HG02852 (cell line): ENCODE measurements around the gene EIPR1.
"Not testable (repeated sequence)": the region's sequence is repeated elsewhere in the genome, so short reads cannot be mapped to it uniquely, and the experiment has no call there.

Experiments used
- ATAC-seq: cut with Tn5 transposase; IDR thresholded peaks from one replicate; pipeline ENCODE4 v1.9.1; 2021; ENCODE audit warnings: mild to moderate bottlenecking, moderate library complexity; ENCODE audit not compliant: unreplicated experiment

The EIPR1 gene

DNA sequence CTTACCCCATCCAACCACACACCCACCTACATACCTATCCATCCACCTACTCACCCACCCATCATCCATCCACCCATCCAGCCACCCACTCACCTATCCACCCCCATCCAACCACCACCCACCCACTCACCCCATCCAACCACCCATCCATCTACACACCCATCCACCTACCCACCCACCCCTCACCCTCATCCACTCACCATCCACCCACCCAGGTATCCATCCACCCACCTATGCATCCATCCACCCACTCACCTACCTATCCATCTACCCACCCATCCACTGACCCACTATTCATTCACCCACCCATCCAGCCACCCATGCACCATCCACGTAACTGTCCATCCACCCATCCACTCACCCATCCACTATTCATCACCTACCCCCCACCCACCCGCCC lies 194.8 kb downstream of the EIPR1 start:
- no peak for ATAC-seq

DNA sequence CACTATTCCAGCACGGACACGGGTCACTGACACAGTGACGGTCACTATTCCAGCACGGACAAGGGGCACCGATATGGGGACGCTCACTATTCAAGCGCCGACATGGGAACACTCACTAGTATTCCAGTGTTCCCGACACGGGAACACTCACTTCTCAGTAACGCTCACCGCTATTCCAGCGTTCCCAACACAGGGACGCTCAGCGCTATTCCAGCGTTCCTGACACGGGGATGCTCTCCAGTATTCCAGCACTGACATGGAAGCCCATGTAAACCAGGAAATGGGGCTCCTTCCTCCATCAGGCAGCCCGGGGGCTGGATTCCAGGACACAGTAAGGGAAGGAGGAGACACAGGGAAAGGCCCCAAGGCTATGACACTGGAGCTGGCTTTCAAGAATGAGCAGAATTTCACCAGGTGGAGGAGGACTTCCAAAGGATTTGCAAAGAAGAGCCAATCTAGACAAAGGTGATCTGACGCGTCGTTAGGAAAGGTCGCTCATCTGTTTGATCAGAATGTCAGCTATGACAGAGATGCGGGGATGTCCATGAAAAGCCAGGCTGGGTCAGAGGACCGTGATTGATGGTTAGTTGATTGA lies 196.1 kb downstream of the EIPR1 start:
- ATAC-seq = no peak

DNA sequence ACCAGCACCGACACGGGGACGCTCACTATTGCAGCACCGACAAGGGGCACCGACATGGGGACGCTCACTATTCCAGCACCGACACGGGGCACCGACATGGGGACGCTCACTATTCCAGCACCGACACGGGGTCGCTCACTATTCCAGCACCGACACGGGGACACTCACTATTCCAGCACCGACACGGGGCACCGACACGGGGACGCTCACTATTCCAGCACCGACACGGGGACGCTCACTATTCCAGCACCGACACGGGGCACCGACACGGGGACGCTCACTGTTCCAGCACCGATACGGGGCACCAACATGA lies 196.8 kb downstream of the EIPR1 start:
- not testable (repeated sequence) for ATAC-seq

DNA sequence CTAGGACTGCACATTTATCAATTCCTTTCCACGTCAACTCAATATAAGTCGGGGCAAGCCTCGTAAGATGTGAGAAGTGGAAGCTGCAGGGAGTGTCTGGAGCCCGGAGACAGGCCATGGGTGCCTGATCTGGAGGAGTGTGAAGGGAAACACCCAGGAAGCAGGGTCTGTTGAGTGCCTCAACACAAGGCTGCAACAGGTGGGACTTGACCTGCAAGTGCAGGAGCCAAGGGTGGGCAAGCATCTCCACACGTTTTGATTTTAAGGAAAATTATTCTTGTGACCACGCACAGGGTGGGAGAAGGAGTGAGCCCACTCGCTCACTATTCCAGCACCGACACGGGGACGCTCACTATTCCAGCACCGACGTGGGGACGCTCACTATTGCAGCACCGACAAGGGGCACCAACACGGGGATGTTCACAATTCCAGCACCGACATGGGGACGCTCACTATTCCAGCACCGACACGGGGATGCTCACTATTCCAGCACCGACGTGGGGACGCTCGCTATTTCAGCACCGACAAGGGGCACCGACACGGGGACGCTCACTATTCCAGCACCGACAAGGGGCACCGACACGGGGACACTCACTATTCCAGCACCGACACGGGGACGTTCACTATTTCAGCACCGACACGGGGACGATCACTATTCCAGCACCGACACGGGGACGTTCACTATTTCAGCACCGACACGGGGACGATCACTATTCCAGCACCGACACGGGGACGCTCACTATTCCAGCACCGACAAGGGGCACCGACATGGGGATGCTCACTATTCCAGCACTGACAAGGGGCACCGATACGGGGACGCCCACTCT lies 197.3 kb downstream of the EIPR1 start:
- no peak for ATAC-seq

DNA sequence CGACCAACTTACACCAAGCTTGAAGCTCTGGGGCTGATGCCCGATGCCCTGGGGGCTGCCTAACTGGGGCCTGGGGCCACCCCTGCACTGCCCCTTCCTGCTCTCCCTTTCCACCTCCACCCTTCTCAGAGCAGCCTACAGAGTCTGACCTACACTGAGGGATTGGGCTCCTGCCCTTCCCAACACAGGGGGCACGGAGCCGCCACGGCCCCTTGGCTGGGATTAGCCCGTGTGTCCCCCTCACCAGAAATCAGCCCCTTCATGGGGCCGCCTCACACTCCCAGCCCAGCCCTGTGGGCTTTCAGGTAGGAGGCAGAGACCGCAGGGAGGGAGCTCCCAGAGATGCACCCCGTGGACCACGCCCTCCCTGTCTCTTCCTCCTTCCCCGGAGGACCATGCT lies 198.0 kb downstream of the EIPR1 start:
- ATAC-seq = no peak

DNA sequence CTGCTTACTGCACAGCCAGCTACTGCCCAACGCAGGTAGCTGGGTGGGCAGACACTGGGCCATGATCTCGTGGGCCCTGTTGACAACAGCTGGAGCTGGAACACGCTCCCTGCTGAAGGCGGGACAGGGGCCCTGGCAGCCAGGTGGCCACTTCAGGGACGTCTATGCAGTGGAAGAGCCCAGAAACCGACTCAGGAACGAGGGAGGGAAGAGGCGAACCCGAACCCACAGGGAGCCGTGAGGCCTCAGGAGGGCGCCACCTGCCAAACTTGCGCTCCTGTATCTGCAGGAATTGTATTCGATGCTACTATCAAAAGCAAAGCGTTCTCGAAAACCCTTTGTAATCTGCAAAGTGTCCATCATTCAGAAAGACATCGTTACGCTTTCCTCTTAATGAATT lies 198.4 kb downstream of the EIPR1 start:
- ATAC-seq = no peak

DNA sequence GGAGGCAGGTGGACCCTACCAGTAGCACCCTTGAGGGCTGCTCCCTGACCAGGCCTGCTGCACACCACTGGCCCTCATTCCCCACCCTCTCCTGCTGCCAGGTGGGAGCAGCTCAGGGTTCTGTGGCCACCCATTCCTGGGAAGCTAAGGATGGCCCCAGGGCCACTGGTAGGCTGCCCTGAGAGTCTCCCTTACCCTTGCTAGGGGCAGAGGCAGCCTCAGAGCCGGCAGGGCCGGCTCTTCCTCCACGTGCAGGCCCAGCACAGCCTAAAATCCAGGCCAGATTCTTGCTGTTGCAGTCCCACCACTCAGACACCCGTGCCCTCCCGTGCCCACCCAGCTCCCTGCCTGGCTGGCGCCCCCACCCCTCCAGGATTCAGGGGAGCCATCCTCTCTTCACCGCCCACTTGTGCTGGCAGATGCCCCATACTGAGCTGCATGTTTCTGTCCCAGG lies 199.0 kb downstream of the EIPR1 start:
- ATAC-seq = no peak

DNA sequence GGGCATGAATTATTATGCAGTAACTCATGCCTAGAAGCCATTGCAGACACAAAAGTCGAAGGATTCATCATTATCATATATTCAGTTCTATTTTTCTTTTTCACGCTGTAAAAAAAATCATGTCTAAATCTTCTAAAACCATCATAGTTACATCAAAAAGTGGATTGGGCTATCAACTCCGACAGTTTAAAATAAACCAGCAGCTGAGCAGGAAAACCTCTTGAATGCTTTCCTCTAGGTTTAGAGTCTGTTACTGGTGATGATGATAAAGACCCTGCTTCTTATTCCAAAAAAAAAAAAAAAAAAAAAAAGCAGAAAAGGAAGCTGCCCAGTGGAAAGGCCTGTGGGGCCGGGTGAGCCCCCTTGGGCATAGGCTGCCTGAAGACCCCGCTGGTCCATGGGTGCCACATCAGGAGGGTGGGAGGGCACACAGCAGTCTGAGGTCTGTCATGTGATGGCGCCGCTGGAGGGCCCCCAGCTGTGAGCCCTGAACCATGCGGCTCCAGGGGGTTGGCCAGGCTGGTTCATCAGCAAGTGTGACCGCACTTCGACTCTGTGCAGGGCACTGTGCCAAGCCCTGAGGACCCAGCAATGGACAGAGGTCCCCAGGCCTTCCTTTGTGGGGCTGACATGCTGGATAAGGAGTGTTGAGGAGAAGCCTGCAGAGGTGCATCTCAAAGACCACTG lies 199.6 kb downstream of the EIPR1 start:
- no peak for ATAC-seq

DNA sequence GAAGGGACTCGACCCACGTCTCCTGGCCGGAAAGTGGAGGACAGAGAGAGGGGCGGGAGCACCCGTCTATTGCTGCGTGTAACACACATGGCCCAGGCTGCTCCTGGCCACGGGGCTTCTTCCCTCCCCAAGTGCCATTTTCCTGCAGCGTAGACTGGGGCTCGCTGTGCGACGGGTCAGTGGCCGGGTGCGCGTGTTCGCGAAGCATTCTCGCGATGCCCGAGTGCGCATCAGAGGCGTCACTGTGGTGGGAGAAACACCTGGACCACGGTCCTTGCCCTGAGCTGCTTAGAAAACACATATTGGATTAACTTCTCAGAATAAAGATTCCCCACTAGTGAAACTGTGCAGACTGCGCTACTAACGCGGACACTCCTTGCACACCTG lies 200.8 kb downstream of the EIPR1 start:
- no peak for ATAC-seq

DNA sequence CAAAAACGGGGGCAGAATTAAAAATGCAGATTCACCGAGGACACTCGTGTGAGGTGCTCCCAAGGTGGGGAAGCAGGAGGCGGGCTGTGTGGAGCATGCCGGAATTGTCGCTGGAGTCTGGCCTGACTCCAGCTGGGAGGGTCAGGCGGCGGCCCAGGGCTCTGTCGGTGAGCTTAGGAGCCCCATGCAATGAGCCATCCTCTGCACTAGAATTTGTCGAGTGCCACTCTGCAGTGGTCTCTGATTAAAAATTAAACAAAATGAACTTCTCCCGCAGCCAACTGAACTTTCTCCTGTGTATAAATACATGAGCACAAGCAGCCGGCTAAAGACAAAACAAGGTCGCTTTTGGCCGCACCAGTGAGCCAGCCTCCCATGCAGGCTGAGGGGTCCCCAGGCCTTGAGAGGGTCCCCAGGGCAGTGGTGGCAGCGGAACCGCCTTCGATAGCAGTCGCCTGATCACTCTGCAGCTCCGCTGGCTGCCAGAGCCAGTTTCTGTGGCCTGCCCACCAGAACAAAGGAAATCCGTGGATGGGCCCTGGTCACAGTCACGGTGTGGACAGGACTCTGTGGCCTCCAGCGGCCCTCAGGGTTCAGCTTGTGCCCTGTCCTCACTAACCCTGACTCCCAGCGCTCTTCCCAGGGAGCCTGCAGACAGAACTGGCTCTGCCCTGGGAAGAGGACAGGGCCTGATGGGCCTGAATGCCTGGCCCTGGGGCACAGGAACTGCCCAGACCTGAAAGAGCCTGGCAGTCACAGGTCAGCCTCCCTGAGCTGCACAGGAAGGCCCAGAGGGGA lies 201.3 kb downstream of the EIPR1 start:
- ATAC-seq = no peak

DNA sequence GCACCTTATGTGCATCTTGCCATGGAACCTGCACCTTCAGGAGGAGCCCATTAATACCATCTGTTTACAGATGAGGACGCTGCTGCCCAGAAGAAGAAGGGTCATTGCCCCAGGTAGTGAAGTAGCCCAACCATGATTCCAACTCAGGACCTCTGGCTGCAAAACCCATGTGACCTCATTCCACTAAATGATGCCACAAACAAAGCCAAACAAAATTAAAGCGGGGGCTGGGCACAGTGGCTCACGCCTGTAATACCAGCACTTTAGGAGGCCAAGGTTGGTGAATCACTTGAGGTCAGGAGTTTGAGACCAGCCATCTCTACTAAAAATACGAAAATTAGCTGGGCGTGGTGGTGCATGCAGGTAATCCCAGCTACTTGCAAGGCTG lies 202.1 kb downstream of the EIPR1 start:
- ATAC-seq = no peak

DNA sequence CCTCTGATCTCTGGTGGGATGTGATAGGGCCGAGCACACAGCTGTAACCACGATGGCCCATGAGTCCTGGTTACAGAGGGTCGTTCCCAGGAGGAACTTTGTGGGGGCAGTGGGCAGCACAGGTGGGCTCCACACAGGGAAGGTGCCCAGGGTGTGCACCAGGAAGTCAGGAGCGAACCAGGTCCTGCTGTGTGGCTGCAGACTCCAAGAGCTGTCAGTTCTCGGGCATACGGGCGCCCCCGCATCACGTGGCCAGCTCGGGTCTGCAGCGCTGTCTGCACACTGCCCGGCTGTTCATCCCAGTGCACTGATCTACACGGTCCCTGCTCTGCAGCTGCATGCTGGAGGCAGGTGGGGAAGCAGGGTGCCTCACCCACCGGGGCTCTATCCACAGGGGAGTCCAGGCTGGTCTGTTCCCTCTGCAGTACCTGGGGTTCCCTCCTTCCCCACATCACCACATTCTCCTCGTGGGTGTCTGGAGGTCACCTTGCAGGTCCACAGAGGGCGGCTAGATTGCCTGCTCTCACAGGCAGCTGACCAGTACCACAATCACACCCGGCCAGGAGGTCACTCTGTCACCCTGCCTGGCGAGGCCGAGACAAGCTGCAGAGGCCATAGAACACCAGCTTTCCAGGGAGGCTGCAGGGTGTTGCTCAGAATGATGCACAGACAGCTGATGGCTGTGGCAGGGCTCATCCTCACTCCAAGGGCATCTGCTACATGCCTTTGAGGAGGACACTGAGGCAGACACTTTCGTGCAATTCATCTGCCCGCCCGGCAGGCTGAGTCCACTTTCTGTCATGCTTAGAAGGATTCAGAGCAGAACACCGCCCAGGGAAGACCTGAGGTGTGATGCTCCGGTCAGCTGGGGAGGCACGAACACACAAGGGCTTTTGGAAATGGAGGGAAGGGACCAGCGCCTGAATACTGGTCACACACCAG lies 202.7 kb downstream of the EIPR1 start:
- no peak for ATAC-seq

DNA sequence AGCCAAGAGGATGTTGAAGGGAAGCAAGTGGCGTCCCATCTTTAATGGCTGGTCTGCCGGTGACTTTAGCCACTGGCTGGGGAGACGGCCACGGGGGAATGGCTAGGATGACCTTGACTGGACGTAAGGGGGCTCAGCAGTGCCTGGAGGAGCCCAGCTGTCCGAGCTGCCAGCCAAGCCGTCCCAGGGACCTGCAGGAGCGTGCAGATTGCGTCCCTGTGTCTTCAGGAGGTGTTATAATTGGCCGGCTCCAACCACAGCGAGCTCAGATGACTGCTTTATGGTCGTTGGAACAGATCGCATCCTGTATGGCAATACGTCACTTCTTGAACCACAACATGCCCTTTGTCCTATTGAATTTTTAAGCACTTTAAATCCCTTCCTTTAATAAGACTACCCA lies 204.6 kb downstream of the EIPR1 start:
- ATAC-seq = no peak

DNA sequence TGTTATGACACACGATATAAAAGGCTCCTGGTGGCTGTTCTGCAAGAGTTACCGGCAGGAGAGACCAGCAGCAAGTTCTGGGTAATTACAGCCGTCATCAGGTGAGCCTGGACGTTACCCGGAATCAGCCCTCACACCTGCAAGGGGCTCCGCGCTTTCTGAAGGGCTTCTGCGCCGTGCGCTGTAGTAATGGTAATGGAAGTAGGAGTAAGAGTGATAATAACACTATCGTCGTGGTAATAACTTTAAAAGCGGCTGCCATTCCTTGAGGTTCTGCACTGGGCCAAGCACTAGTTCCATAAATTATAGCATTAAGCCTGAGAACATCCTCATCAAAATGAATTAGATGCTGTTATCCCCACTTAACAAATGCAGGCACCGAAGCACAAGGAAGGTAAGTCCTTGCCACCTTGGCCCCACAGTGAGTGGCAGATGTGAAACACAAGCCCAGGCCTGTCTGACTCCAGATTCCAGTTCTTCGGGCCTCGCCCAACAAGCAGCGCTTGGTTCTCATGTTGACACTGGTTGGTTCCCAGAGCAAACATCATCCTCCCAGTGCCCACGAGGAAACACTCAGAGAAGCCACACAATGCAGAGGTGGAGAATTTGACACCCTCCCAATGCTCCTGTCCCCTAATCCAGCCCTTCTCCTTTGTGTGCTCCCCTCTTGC lies 205.2 kb downstream of the EIPR1 start:
- ATAC-seq = no peak

DNA sequence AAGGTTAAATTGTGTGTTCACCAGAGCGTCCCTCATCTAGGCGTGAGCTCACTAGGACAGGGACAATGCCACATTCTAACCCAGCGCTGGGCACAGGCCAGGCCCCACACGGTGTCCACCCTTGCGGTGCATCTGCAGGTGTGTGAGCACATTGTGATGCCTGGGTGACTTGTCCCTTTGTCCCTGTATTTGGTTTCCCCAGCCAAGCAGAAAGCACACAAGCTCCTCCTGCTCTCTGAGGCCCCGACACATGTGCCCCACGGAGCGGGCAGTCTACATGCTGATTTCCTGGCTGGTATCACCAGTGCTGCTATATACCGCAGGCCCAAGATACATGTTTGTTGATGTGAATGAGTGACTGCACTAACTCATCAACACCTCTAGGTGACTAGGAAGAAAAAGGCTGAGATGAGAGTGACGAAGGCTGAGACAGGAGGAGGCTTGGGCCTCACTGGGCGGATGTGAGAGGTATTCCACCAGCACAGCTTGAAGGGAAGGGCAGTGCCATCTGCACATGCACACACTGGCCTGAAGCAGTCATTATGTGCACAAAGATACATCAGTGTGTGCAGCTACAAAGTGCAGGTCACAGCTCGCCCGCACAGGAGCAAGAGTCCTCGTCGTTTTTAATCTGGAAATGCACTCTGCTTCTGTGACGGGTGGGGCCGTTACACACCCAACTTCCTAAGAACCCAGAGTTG lies 205.9 kb downstream of the EIPR1 start:
- ATAC-seq = no peak

DNA sequence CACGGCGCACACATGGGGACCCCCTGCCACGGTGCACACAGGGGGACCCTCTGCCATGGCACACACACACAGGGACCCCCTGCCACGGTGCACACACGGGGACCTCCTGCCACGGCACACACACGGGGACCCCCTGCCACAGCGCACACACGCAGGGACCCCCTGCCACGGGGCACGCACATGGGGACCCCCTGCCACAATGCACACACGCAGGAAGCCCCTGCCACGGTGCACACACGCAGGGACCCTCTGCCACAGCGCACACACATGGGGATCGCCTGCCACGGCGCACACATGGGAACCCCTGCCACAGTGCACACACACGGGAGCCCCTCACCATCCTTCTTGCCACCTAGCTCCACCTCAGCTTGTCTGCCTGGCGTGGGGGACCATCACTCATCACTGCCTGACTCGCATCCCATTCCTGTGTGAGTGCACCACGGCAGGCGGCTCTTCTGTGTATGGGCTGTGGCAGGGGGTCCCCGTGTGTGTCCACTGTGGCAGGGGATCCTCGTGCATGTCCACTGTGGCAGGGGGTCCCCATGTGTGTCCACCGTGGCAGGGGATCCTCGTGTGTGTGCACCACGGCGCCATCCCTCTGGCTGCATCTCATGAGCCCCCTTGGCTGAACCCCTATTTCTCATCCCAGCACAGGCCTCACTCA lies 206.7 kb downstream of the EIPR1 start:
- ATAC-seq = no peak

DNA sequence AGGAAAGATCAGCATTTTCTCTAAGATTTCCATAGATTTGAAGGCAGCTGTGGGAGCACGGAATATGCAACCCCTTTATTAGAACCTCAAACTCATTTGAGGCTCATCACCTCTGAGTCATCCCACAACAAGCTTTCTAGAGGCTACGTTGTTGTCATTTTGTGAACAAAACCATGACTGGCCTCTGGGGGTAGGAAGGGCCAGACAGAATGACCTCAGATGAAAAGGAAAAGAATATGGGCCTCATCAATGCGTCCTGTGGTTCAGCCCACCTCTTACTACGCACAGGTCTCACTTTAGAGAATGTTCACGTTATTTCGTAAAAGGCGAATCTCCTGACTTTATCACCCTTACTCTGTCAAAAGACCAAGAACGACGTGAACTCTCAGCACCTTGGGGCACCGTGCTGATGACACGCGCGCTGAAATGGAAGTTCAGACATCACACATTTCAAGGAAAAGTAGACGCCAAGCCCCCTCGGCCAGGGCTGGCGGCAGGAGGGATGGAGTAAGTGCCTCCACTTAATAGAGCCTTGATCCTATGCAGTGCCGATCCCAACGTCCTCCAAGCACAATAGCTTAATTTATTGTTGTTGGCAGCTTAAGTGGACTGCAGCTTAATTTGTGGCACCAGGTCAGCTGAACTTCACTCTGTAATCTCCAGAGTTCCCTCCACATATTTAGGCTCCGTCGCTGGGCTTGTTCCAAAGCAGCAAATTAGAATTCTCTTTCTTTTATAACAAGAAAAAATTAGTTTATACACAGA lies 208.3 kb downstream of the EIPR1 start:
- no peak for ATAC-seq
